Raji (cell line): Measurements from ENCODE around the gene STATH.

ENCODE experiments used
- POLR2A ChIP-seq: IDR thresholded peaks from 2 replicates; pipeline ENCODE4 v1.6.1; 2011; ENCODE audit warnings: low read depth, low read length, control low read depth; ENCODE audit not compliant: insufficient read depth

Gene STATH, protein sequence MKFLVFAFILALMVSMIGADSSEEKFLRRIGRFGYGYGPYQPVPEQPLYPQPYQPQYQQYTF

DNA sequence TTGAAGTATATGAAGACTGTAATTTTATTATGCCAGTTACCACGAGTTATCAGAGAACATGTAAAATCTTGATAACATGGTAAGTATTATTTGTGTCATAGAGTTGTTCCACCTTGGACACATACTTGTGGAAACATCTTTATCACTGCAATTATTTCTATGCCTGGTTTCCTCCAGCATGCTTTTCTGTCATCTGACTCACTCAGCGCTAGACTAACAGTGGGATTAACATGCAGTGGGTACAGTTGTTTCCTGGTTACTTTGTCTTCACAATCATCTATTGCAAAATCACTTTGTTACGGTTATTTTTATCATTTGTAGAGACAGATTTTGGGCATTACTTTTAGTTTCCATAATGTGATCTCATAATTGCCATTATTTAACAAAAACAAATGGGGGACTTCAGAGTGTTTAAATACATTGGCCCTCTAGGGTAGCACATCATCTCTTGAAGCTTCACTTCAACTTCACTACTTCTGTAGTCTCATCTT, at the start of gene STATH:
TSS of gene STATH (plus strand) at position 441 of the 491 bp plus-strand sequence. CDS start 2,472 bp downstream, outside the sequence.
- no peak for TF ChIP-seq POLR2A

DNA sequence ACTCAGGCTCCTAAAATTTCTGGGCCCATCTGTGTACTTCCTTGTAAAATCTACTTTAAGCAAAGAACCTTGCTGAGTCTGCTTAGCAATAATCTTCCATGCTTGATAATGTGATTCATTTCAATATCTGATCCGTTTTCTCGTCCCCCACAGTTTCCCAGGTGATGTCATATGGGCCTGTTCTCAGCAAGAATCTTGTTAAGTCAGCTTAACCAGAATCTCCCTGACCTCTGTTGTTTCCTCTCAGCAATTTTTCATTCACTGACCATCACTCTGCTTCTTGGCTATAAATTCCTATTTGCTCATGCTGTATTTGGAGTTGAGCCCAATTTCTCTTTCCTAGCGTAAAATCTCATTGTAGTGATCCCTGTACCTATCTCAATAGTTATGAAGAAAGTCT, 44.2 kb upstream of the STATH start:
- TF ChIP-seq POLR2A = no peak

DNA sequence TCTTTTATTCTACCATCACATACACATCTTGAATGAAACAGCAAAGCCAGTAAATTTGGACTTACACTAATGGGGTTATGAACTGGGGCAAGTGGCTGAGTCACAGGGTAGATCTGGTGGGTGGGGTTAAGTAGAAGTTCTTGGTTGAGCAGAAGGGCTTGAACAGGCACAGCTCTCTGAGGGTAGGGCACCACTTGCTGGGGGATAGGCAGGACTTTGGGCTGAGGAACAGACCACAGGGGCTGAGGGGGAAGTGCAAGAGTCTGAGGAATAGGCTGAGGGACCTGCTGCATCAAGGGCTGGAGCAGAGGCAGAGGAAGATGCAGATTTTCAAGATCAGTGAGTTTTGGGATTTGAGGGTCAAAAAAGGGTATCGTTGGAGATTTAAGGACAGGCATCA, 38.6 kb upstream of the STATH start:
- TF ChIP-seq POLR2A = no peak

DNA sequence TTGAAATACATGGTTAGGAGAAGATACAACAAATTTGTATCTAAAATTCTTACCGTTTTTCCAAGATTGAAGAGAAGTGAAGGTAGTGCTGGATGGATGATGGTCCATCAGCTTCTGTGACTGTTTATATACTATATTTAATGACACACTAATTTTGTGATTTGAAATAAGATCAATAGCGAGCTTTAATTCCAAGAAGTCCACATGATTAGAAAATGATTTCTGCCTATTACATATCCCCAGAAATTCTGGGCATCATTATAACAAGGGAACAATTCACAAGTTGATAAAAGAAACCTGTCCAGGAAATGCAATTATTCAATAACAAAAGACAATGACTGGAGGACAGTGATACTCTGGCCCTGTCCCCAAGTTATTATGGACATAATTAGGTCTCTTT, 30.1 kb upstream of the STATH start, which contains the start of gene CSN2:
TSS of gene CSN2 (minus strand) at position 101 of the 400 bp plus-strand sequence. CDS start 4,733 bp downstream, outside the sequence.
- no peak for TF ChIP-seq POLR2A

DNA sequence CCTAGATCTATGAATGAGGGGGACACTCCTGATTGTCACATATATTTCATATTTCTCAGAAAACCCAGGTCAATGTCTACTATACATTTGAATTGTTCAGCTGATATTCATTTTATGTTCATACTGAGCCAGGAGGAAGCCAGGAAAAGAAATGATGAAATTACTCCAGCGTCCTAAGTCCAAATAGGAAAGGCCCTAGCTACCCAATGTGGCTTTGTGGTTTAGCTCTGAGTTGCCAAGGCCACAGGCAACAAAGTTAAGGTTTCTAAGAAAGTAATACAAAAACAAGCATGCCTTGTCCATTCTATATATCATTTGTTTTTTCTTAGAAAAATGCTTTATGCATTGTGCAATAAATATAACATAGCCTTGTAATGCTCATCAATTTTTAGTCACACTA, 25.7 kb upstream of the STATH start:
- TF ChIP-seq POLR2A = no peak

DNA sequence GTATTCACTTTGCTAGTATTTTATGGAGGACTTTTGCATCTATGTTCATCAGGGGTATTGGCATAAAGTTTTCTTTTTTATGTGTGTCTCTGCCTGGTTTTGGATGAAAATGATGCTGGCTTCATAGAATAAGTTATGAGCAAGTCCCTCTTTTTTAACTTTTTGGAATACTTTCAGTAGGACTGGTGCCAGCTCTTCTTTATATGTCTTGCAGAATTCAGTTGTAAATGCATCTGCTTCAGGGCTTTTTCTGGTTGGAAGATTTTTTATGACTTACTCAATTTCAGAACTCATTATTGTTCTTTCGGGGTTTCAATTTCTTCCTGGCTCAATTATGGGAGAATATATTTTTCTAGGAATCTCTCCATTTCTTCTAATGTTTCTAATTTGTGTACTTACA, 21.1 kb upstream of the STATH start:
- TF ChIP-seq POLR2A = no peak

DNA sequence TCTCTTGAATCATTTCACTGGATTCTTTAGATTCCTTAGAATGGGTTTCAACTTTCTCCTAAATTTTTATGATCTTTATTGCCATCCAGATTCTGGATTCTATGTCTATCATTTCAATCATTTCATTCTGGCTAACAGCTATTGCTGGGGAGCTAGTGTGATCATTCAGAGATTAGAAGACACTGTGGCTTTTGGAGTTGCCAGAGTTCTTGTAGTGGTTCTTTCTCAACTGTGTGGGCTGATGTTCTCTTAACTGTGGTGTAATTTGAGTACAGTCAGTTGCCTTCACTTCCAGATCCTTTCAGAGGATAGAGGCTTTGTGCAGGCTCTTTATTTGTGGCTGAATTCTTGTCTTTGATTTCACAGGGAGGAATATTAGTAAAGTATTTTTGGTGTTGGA, 18.2 kb upstream of the STATH start:
- no peak for TF ChIP-seq POLR2A

DNA sequence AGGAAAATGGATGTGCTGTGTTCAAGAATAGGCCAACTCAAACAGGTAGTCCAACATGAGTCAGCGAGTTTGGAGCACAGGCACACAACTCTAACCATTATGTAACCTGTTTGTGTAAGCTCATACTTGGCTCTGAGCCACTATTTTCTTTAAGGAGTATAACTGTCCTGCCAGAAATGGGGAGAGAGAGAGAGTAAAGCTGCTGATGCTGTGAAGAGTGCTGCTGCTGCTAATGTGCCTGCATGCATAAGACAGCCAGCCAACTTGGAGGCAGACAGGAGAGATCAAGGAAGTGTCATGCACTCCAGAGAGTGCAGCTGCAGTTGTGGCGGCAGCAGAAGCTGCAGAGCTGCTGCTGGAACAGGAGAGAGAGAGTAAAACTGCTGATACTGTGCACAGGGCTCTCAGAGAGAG, 11.7 kb upstream of the STATH start:
- no peak for TF ChIP-seq POLR2A

DNA sequence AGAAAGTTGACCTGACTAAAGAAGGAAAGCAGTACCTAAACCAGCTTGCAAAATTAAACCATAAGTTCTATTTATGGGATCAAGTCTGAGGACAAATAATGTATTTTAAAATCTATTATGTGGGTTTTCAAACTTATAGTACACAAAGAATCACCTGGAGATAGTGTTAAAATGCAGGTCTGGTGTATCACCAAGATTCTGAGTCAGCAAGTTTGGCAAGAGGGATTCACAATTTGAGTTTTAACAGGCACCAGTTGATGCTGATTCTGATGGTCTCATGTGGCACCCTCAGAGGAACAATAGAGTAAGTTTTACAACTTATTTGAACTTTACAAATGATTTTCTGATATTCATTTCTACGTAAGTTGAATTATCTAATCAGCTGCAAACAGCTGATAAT, 9.1 kb upstream of the STATH start:
- TF ChIP-seq POLR2A = no peak

DNA sequence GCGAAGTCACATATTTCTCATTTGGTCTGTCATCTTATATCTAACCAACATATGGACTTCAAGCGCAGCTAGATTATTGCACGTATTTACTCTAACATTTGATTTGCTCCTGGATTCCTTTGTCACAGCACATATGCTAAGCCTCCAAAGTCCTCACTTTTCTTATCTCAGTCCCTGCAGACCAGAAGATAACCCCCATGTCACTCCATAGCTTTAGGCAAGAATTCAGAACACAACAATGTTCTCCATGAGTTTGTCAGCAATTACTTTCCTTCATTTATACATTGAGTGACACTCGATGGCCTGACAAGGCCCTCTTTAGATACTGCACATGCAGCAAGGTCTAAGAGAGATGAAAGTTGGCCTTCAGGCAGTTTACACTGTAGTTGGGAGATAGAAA, 4.8 kb upstream of the STATH start:
- no peak for TF ChIP-seq POLR2A

DNA sequence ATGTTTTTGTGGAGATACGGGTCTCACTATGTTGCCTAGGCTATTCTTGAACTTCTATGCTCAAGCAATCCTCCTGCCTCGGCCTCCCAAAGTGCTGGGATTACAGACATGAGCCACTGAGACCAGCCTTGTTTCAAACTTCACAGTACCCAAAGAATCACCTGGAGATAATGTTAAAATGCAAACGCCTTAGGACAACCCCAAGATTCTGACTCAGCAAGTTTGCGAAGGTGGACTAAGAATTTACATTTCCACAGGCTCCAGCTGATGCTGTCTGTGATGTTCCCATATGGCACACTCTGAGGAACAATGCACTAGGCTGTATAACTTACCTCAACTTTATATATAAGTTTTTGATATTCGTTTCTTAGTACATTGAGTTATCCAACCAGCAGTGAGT, 984 bp upstream of the STATH start:
- TF ChIP-seq POLR2A = no peak

DNA sequence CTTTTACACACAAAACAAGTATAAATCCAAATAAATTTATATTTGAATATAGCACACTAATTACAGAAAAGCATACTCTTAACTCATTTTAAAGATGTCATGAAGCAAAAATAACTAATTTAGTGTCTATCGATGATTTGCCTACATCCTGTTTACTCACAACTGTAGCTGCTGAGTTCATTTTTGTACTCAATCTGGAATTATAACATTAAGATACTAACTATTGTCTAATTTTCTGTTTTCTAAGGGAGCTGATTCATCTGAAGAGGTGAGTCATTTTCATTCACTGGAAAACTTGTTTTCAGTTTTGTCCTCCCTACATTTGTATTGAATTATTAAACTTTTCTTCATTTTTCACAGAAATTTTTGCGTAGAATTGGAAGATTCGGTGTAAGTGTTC, 3.7 kb downstream of the STATH start:
- no peak for TF ChIP-seq POLR2A

DNA sequence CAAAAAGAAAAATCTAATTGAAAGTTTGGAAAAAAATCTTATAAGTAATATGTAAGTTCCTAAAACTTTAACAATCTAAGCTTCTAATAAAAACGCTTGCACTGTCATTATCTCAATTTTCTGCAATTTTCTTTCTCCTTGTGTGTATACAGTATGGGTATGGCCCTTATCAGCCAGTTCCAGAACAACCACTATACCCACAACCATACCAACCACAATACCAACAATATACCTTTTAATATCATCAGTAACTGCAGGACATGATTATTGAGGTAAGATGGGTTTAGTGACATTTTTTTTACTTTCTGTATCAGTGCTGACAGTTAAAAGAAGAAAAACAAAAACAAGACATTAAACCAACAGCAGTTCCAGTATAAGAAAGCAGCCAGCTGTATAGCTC, 4.9 kb downstream of the STATH start:
- TF ChIP-seq POLR2A = no peak

DNA sequence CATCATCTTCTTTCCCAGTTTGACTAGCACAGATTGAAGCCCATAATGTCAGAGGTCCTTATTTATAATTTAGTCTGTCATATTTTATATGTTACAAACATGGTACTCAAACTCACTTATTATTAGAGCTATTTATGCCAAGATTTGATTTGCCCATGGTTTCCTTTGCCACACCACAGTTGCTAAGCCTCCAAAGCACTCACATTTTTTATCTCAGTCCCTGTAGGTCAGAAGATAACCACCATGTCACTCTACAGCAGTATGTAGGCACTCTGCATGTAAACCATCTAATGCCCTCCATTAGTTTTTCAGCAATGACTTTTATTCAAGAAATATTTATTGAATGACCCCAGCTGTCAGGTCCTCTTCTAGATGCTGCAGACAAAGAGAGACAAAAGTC, 6.7 kb downstream of the STATH start:
- no peak for TF ChIP-seq POLR2A

DNA sequence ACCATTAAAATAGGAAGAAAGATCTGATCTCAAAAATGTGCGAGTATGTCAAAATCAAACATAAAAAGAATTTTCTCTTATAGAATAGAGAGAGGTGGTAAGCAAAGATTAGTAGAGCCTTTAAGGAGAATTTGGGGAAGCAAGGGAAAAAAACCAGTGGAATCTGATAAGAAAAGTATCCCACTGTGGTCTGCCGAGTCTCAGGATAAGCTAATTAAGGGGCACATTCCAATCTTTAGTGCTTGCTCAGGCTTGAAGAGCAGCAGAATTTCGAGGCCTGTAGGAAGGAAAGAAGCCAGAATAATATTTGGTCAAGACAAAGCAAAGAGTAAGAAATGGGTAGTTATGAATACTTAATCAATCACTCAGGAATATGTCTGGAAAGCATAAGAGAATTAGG, 13.0 kb downstream of the STATH start:
- no peak for TF ChIP-seq POLR2A

DNA sequence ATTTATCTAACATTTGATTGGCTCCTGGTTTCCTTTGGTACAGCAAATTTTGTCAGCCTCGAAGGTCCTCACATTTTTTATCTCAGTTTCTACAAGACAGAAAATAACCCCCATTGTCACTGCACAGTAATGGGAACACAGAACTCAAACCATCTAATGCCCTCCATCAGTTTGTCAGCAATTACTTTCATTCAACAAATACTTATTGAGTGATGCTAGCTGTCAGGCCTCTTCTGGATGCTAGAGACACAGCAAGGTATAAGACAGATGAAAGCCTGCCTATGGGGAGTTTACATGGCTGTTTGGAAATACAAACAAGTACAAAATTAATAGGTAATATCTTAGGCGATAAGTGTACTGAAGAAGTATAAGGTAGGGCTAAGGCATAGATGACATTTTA, 27.5 kb downstream of the STATH start:
- TF ChIP-seq POLR2A = no peak

DNA sequence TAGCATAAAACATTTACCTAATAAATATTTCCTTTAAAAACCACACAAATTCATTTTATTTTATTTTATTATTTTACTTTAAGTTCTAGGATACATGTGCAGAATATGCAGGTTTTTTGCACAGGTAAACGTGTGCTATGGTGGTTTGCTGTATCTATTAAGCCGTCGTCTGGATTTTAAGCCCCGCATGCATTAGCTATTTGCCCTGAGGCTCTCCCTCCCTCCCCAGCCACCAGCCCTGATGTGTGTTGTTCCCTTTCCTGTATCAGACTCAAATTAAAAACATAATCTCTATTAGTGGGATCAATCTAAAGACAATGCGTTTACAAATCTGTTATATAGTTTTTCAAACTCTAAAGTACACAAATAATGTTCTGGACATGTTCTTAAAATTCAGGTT, 31.2 kb downstream of the STATH start:
- no peak for TF ChIP-seq POLR2A
